ENCODE data around the gene FCRLA. TPM values are rescaled to one million over a fixed set of nuclear protein-coding genes. Genes with fewer than 3 reads are reported as not detected.

The FCRLA gene
- polyA plus RNA-seq, 1 experiment, result 2.0 TPM

Small RNA genes lying within 50 kb of the gene (small RNA-seq; reads per million reads assigned to genes)
- gene RF00019 (ENCODE audit: insufficient read length, low read depth, low replicate concordance), result not detected
- not detected for gene RN7SL466P (ENCODE audit: insufficient read length, low read depth, low replicate concordance)

Other genes with a start within 250 kb of the FCRLA start
- gene FCGR2A, start 201.8 kb upstream of the FCRLA start, polyA plus RNA-seq (2011; rRNA removed), result 0.09 and 0.11 TPM in 2 replicates
- gene HSPA6, start 182.7 kb upstream of the FCRLA start, polyA plus RNA-seq (2011; rRNA removed), result 0.04 and 0.05 TPM in 2 replicates
- gene FCGR3A, start 157.4 kb upstream of the FCRLA start, polyA plus RNA-seq (2011; rRNA removed), result not detected in 2 replicates
- not detected in 2 replicates for gene FCGR3B, start 76.1 kb upstream of the FCRLA start, polyA plus RNA-seq (2011; rRNA removed)
- gene FCGR2B, start 44.1 kb upstream of the FCRLA start, polyA plus RNA-seq (2011; rRNA removed), result not detected in 2 replicates
- gene FCRLB, start 14.3 kb downstream of the FCRLA start, polyA plus RNA-seq (2011; rRNA removed), result 1.5 and 2.6 TPM in 2 replicates
- gene DUSP12, start 42.6 kb downstream of the FCRLA start, polyA plus RNA-seq (2011; rRNA removed), result 28.1 and 34.1 TPM in 2 replicates
- gene ATF6, start 59.1 kb downstream of the FCRLA start, polyA plus RNA-seq (2011; rRNA removed), result 22.2 and 34.0 TPM in 2 replicates